Suprapubic skin (tissue), 4 donors: ENCODE measurements around the gene MYH7B.

ENCODE experiments used
- EP300 ChIP-seq: sonication (generic); formaldehyde crosslinking; IDR thresholded peaks from one replicate; pipeline ENCODE4 v1.6.1; 2017; ENCODE audit warnings: antibody characterized with exemption
- POLR2A ChIP-seq, 2 donors: fragments of 450-650 bp; IDR thresholded peaks; one replicate each; pipeline ENCODE4 v1.6.1; 2017; ENCODE audit warnings: antibody characterized with exemption in 2 of 2, mild to moderate bottlenecking in 2 of 2, moderate library complexity in 2 of 2
- POLR2AphosphoS5 ChIP-seq, 3 donors: sonication (generic); formaldehyde crosslinking; IDR thresholded peaks; one replicate each; pipeline ENCODE4 v1.6.1; 2017; ENCODE audit warnings: antibody characterized with exemption in 3 of 3
- TF ChIP-seq, protein P1 (sequence below), 2 donors: fragments of 200-600 bp in 1 of 2; fragments of 450-650 bp in 1 of 2; sonication (generic) in 1 of 2; IDR thresholded peaks; one replicate each; pipeline ENCODE4 v1.5.1; 2016 to 2019; ENCODE audit warnings: antibody characterized with exemption in 2 of 2, mild to moderate bottlenecking in 1 of 2, moderate library complexity in 1 of 2

- no peak for TF ChIP-seq EP300
- TF ChIP-seq, protein P1, sequence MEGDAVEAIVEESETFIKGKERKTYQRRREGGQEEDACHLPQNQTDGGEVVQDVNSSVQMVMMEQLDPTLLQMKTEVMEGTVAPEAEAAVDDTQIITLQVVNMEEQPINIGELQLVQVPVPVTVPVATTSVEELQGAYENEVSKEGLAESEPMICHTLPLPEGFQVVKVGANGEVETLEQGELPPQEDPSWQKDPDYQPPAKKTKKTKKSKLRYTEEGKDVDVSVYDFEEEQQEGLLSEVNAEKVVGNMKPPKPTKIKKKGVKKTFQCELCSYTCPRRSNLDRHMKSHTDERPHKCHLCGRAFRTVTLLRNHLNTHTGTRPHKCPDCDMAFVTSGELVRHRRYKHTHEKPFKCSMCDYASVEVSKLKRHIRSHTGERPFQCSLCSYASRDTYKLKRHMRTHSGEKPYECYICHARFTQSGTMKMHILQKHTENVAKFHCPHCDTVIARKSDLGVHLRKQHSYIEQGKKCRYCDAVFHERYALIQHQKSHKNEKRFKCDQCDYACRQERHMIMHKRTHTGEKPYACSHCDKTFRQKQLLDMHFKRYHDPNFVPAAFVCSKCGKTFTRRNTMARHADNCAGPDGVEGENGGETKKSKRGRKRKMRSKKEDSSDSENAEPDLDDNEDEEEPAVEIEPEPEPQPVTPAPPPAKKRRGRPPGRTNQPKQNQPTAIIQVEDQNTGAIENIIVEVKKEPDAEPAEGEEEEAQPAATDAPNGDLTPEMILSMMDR (IDR thresholded peaks at IDR 0.05): no peak
- no peak for TF ChIP-seq POLR2AphosphoS5 (IDR thresholded peaks at IDR 0.05)
- no peak for TF ChIP-seq POLR2A (IDR thresholded peaks at IDR 0.05)
These were observed 49.2 kb downstream of the MYH7B start for GRCh38 chr20:35004749-35005462.
